OCI-LY3 (cell line): ENCODE data around the gene KIT.

ENCODE experiments used
- H2AFZ ChIP-seq: fragments of 200-600, 300-600 bp; shearing (Covaris generic); 2 replicates; pipeline ENCODE4 v1.6.0; 2014; ENCODE audit warnings: antibody characterized with exemption, low read depth, low read length
- H3K27ac ChIP-seq: fragments of 200-600, 300-600 bp; sonication (generic); 2 replicates; pipeline ENCODE4 v1.5.1; 2014; ENCODE audit warnings: mild to moderate bottlenecking, low read length, moderate library complexity, mixed read lengths
- H3K27me3 ChIP-seq: fragments of 200-600, 300-600 bp; sonication (generic); 2 replicates; pipeline ENCODE4 v1.6.1; 2014; ENCODE audit warnings: low read depth, low read length, mixed read lengths
- H3K36me3 ChIP-seq: fragments of 200-600, 300-600 bp; sonication (generic); replicated peaks from 2 replicates; pipeline ENCODE3; 2014; ENCODE audit warnings: low read depth, low read length, mixed read lengths
- H3K4me1 ChIP-seq: fragments of 300-600, 200-600 bp; sonication (generic); 2 replicates; pipeline ENCODE4 v1.6.1; 2014; ENCODE audit warnings: low read length, mixed read lengths
- H3K4me2 ChIP-seq: fragments of 200-600, 300-600 bp; sonication (generic); 2 replicates; pipeline ENCODE4 v1.6.1; 2014; ENCODE audit warnings: low read length, mixed read lengths
- H3K4me3 ChIP-seq: fragments of 300-600, 200-600 bp; sonication (generic); 2 replicates; pipeline ENCODE4 v1.5.1; 2014; ENCODE audit warnings: antibody characterized with exemption, mild to moderate bottlenecking, low read length, moderate library complexity
- H3K79me2 ChIP-seq: fragments of 300-600, 200-600 bp; shearing (Covaris generic); 2 replicates; pipeline ENCODE4 v1.6.1; 2014; ENCODE audit warnings: mild to moderate bottlenecking, low read length, mixed read lengths
- H3K9ac ChIP-seq: fragments of 300-600, 200-600 bp; shearing (Covaris generic); 2 replicates; pipeline ENCODE4 v1.6.0; 2014; ENCODE audit warnings: mild to moderate bottlenecking, low read length, moderate library complexity
- H3K9me3 ChIP-seq: fragments of 200-600, 300-600 bp; shearing (Covaris generic); 2 replicates; pipeline ENCODE4 v1.6.1; 2014; ENCODE audit warnings: low read length, mixed read lengths; ENCODE audit not compliant: insufficient read depth
- H4K20me1 ChIP-seq: fragments of 200-600, 300-600 bp; sonication (generic); 2 replicates; pipeline ENCODE4 v1.6.1; 2016; ENCODE audit warnings: low read length, mixed read lengths; ENCODE audit not compliant: insufficient read depth
- CTCF ChIP-seq: fragments of 200-600, 300-600 bp; sonication (generic); IDR thresholded peaks from 2 replicates; pipeline ENCODE4 v1.5.1; 2014; ENCODE audit warnings: antibody characterized with exemption, low read length, low read depth
- EZH2phosphoT487 ChIP-seq: fragments of 200-600 bp; shearing (Covaris generic); IDR thresholded peaks from 2 replicates; pipeline ENCODE4 v1.6.1; 2018; ENCODE audit warnings: antibody characterized with exemption, mixed run types, low read depth

KIT gene

DNA sequence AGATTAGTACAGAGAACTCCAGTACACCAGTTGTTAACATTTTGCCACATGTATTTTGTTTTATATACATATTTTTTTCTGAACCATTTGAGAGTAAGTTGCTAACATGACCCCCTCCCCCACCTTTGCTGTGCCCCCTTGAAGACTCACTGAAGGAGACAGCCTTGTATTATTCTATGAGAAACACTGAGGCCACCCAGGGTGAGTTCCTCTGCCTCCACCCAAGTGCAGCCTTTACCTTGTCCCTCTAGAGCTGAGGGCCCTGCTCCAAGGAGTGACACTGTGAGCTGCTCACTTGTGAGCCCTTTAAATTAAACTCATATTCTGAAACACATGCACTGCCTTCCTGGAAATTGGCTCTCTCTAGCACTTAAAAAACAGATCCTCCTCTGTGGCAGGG is 21.1 kb downstream of the KIT start:
- H3K9me3 ChIP-seq = no peaks in the 10 kb centered on the region
- H3K36me3 ChIP-seq = no peaks in the 10 kb centered on the region
- no peak overlapping the region for H3K4me3 ChIP-seq
- H4K20me1 ChIP-seq = no peaks in the 10 kb centered on the region
- H3K27ac ChIP-seq = no peak overlapping the region
- TF ChIP-seq EZH2phosphoT487 = no peak
- TF ChIP-seq CTCF = no peak
- H3K4me2 ChIP-seq = no peak overlapping the region
- H3K4me1 ChIP-seq = peaks cover 18% of the 10 kb centered on the region
- H3K27me3 ChIP-seq = no peaks in the 10 kb centered on the region
- no peaks in the 10 kb centered on the region for H3K79me2 ChIP-seq
- H2AFZ ChIP-seq = no peak overlapping the region
- no peak overlapping the region for H3K9ac ChIP-seq

GRCh38 chr4:54679813-54680212 is 22.1 kb downstream of the KIT start:
- TF ChIP-seq EZH2phosphoT487 (no peak), CTCF (no peak)
- Histone ChIP-seq H4K20me1 (no peaks in the 10 kb centered on the region), H3K27ac (no peak overlapping the region), H3K4me1 (peaks cover 18% of the 10 kb centered on the region), H3K27me3 (no peaks in the 10 kb centered on the region), H3K4me3 (no peak overlapping the region), H2AFZ (no peak overlapping the region), H3K4me2 (no peak overlapping the region), H3K9ac (no peak overlapping the region), H3K9me3 (no peaks in the 10 kb centered on the region), H3K79me2 (no peaks in the 10 kb centered on the region), H3K36me3 (no peaks in the 10 kb centered on the region)

DNA sequence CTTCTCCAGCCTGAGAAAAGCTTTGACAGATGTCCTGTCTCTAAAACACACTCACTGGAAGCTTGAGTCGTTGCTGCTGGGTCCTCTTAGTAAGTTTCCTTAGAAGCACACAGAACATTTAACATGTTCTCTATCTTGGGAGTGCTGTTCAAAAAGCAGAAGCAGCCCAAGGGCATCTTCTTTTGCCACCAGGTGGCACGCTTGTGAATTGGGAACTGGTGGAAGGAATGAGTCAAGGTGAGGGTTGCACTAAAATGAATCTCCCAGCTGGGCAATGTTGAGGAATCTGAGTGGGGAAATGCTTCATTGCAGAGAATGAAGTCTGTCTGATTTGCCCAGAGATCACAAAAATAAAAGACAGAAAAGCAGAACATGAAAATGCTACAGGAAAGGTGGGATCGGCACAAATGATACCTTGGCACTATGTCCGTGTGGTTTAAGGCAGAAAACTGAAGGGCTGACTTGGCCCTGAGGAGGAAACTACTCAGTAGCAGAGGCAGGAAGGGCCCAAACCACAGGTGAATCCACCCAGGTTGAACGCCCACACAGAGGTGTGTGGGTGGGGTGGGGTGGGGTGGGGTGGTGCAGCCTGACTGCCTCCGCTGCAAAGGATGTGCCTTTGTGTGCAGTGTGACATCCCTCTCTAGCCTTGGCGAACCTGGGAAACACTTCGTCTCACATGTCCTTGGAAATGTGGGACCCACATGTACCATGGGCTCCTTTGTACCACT is 26.0 kb downstream of the KIT start:
- no peaks in the 10 kb centered on the region for H3K9me3 ChIP-seq
- no peaks in the 10 kb centered on the region for H3K36me3 ChIP-seq
- no peaks in the 10 kb centered on the region for H3K27me3 ChIP-seq
- H3K4me1 ChIP-seq = no peaks in the 10 kb centered on the region
- H3K79me2 ChIP-seq = no peaks in the 10 kb centered on the region
- no peaks in the 10 kb centered on the region for H4K20me1 ChIP-seq
- peak overlapping the region; percentile 6; the same call in 1 of the 2 replicates for H3K4me2 ChIP-seq
- TF ChIP-seq CTCF = peak; percentile 71
- no peak for TF ChIP-seq EZH2phosphoT487
- H3K4me3 ChIP-seq = no peak overlapping the region
- no peak overlapping the region for H3K27ac ChIP-seq
- H2AFZ ChIP-seq = no peak overlapping the region
- H3K9ac ChIP-seq = no peak overlapping the region

- TF ChIP-seq EZH2phosphoT487 (no peak), CTCF (no peak)
- H3K4me1 ChIP-seq = no peaks in the 10 kb centered on the region
Observed at GRCh38 chr4:54685810-54686209, 28.1 kb downstream of the KIT start.

More at GRCh38 chr4:54685810-54686209, 28.1 kb downstream of the KIT start:
- no peaks in the 10 kb centered on the region for H3K36me3 ChIP-seq
- H3K9me3 ChIP-seq = no peaks in the 10 kb centered on the region
- no peaks in the 10 kb centered on the region for H3K27me3 ChIP-seq
- no peak overlapping the region for H3K27ac ChIP-seq
- no peak overlapping the region for H3K4me3 ChIP-seq
- H3K9ac ChIP-seq = no peak overlapping the region
- no peaks in the 10 kb centered on the region for H4K20me1 ChIP-seq
- H3K4me2 ChIP-seq = no peak overlapping the region
- H2AFZ ChIP-seq = no peak overlapping the region
- H3K79me2 ChIP-seq = no peaks in the 10 kb centered on the region
